HL-60 (cell line): ENCODE measurements around the gene TBC1D22A.

ENCODE experiments used
- DNase-seq, 2 experiments: peaks; one replicate each; pipeline ENCODE4 v3.0.0-alpha.2; 2010 to 2020; ENCODE audit warnings: low read depth in 1 of 2, low spot score in 1 of 2
- H3K27ac ChIP-seq: fragments of 250-450 bp; sonication (Bioruptor Pico); replicated peaks from 2 replicates; pipeline ENCODE4 v1.5.1; 2020; ENCODE audit warnings: mild to moderate bottlenecking, moderate library complexity
- H3K27me3 ChIP-seq: fragments of 250-450 bp; sonication (Bioruptor Pico); 2 replicates; pipeline ENCODE4 v1.5.1; 2021; ENCODE audit warnings: mild to moderate bottlenecking, moderate library complexity; ENCODE audit not compliant: insufficient read depth, poor library complexity, severe bottlenecking
- H3K4me3 ChIP-seq: replicated peaks from 2 replicates; pipeline ENCODE4 v1.5.1; 2011; ENCODE audit warnings: mild to moderate bottlenecking, control low read depth, low read length; ENCODE audit not compliant: insufficient read depth
- CTCF ChIP-seq: IDR thresholded peaks from one replicate; pipeline ENCODE4 v1.5.1; 2011; ENCODE audit warnings: low read length, control low read depth, inconsistent platforms; ENCODE audit not compliant: insufficient read depth
- GABPA ChIP-seq: IDR thresholded peaks from 2 replicates; pipeline ENCODE4 v1.6.1; 2012; ENCODE audit warnings: low read depth
- POLR2AphosphoS5 ChIP-seq: IDR thresholded peaks from 2 replicates; pipeline ENCODE4 v1.6.1; 2012; ENCODE audit warnings: low read depth
- SPI1 ChIP-seq: IDR thresholded peaks from 2 replicates; pipeline ENCODE4 v1.6.1; 2012; ENCODE audit warnings: low read depth, mild to moderate bottlenecking, borderline replicate concordance
- TF ChIP-seq, protein P1 (sequence below): IDR thresholded peaks from 2 replicates; pipeline ENCODE4 v1.6.1; 2012; ENCODE audit warnings: low read depth; ENCODE audit not compliant: insufficient replicate concordance

The TBC1D22A gene

GRCh38 chr22:47134222-47134621 lies 371.8 kb downstream of the TBC1D22A start:
- H3K27me3 ChIP-seq, result no peaks in the 10 kb centered on the region
- TF ChIP-seq CTCF (no peak), GABPA (no peak), SPI1 (no peak), POLR2AphosphoS5 (no peak)
- TF ChIP-seq, protein P1, sequence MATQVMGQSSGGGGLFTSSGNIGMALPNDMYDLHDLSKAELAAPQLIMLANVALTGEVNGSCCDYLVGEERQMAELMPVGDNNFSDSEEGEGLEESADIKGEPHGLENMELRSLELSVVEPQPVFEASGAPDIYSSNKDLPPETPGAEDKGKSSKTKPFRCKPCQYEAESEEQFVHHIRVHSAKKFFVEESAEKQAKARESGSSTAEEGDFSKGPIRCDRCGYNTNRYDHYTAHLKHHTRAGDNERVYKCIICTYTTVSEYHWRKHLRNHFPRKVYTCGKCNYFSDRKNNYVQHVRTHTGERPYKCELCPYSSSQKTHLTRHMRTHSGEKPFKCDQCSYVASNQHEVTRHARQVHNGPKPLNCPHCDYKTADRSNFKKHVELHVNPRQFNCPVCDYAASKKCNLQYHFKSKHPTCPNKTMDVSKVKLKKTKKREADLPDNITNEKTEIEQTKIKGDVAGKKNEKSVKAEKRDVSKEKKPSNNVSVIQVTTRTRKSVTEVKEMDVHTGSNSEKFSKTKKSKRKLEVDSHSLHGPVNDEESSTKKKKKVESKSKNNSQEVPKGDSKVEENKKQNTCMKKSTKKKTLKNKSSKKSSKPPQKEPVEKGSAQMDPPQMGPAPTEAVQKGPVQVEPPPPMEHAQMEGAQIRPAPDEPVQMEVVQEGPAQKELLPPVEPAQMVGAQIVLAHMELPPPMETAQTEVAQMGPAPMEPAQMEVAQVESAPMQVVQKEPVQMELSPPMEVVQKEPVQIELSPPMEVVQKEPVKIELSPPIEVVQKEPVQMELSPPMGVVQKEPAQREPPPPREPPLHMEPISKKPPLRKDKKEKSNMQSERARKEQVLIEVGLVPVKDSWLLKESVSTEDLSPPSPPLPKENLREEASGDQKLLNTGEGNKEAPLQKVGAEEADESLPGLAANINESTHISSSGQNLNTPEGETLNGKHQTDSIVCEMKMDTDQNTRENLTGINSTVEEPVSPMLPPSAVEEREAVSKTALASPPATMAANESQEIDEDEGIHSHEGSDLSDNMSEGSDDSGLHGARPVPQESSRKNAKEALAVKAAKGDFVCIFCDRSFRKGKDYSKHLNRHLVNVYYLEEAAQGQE, result no peak
- no peak overlapping the region for H3K4me3 ChIP-seq
- DNase-seq, result no peak
- H3K27ac ChIP-seq, result no peak overlapping the region

- TF ChIP-seq, protein P1, result no peak
- TF ChIP-seq POLR2AphosphoS5 (no peak), GABPA (no peak), SPI1 (no peak), CTCF (no peak)
- Histone ChIP-seq H3K27ac (no peak overlapping the region), H3K27me3 (no peaks in the 10 kb centered on the region), H3K4me3 (no peak overlapping the region)
- DNase-seq, result no peak
Measured at GRCh38 chr22:47135338-47135737, 372.9 kb downstream of the TBC1D22A start.

DNA sequence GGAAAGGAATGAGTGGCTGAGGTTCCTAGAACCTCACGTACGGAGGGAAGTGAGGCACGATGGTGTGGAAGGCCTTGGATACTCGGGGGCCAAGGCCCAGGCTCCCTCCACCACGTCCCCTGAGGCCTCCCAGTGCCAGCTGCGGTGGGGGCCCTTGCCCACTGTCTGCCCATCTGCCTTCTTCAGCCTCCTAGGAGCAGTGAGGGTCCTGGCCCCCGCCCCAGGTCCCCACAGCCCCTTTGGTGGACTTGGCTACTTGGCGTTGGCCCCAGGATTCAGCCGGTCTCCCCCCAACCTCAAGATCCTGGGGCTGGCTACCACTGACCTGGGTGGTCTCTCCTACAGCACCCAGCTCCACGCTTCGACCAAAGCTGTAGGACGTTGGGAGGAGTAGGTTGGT lies 373.6 kb downstream of the TBC1D22A start:
- TF ChIP-seq SPI1 (no peak), GABPA (no peak), CTCF (no peak), POLR2AphosphoS5 (no peak)
- TF ChIP-seq, protein P1, result no peak
- no peak overlapping the region for H3K27ac ChIP-seq
- DNase-seq, result no peak
- no peak overlapping the region for H3K4me3 ChIP-seq
- no peaks in the 10 kb centered on the region for H3K27me3 ChIP-seq
